Ishikawa (cell line): Measurements from ENCODE around the gene KDF1.

Source experiments
- CEBPB ChIP-seq: IDR thresholded peaks from 2 replicates; pipeline ENCODE4 v1.6.1; 2012
- CREB1 ChIP-seq: IDR thresholded peaks from 2 replicates; pipeline ENCODE4 v1.6.1; 2012; ENCODE audit warnings: low read depth
- RAD21 ChIP-seq: IDR thresholded peaks from 2 replicates; pipeline ENCODE4 v1.6.1; 2012; ENCODE audit warnings: low read depth
- TF ChIP-seq, protein P1 (sequence below): IDR thresholded peaks from 2 replicates; pipeline ENCODE4 v1.6.1; 2012; ENCODE audit warnings: low read depth, mild to moderate bottlenecking

DNA sequence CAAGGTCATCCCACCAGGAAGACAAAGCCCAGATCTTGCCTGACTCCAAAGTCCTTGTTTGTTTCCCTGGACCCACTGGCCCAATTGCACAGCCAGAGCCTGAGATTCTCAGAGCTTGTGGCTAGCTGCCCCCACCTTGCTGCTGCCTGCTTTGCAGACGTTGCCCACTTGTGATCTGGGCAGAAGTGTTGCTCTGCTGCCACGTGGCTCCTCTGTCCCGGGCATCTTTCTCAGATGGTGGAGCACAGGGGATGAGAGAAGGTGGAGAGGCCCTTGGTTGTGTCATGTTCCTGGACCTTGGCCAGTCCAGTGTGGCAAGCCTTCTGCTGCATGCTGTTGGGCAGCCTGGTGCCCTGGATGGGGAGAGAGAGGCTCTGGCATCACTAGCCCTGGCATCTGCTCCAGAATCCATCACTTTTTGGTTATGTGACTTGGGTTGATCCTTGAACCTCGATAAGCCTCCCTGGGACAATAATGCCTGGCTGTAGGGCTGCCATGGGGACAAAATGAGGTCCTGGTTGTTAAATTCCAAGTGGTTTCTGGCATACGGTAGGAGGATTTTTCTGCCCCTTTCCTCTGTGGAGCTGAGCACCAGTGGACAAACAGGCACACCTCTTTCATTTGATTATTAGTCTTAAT is 44.9 kb downstream of the KDF1 start:
- TF ChIP-seq, protein P1, sequence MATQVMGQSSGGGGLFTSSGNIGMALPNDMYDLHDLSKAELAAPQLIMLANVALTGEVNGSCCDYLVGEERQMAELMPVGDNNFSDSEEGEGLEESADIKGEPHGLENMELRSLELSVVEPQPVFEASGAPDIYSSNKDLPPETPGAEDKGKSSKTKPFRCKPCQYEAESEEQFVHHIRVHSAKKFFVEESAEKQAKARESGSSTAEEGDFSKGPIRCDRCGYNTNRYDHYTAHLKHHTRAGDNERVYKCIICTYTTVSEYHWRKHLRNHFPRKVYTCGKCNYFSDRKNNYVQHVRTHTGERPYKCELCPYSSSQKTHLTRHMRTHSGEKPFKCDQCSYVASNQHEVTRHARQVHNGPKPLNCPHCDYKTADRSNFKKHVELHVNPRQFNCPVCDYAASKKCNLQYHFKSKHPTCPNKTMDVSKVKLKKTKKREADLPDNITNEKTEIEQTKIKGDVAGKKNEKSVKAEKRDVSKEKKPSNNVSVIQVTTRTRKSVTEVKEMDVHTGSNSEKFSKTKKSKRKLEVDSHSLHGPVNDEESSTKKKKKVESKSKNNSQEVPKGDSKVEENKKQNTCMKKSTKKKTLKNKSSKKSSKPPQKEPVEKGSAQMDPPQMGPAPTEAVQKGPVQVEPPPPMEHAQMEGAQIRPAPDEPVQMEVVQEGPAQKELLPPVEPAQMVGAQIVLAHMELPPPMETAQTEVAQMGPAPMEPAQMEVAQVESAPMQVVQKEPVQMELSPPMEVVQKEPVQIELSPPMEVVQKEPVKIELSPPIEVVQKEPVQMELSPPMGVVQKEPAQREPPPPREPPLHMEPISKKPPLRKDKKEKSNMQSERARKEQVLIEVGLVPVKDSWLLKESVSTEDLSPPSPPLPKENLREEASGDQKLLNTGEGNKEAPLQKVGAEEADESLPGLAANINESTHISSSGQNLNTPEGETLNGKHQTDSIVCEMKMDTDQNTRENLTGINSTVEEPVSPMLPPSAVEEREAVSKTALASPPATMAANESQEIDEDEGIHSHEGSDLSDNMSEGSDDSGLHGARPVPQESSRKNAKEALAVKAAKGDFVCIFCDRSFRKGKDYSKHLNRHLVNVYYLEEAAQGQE = no peak
- TF ChIP-seq RAD21 = no peak
- no peak for TF ChIP-seq CEBPB
- no peak for TF ChIP-seq CREB1
